Astrocyte (in vitro differentiated cells and primary cell): ENCODE results near the gene GRK6. TPM values are rescaled to one million over a fixed set of nuclear protein-coding genes. Genes with fewer than 3 reads are reported as not detected.
A peak's percentile ranks its signal among the peaks of the same experiment; 100 is the strongest.

Experiments
- DNase-seq: peaks from one replicate; pipeline ENCODE4 v3.0.0-alpha.2; 2010; ENCODE audit warnings: low read depth
- FAIRE-seq: peaks from 2 replicates; lab custom pipeline; 2011; peaks lifted over from hg19 to GRCh38; lab: Jason Lieb, UNC
- H2AFZ ChIP-seq: 2 replicates; pipeline ENCODE4 v1.6.0; 2012; ENCODE audit warnings: low read depth, low read length, inconsistent platforms
- H3K27ac ChIP-seq: 2 replicates; pipeline ENCODE4 v1.5.1; 2011; ENCODE audit warnings: low read depth, low read length, inconsistent platforms
- H3K27me3 ChIP-seq: 2 replicates; pipeline ENCODE4 v1.6.0; 2011; ENCODE audit warnings: low read length, inconsistent platforms; ENCODE audit not compliant: insufficient read depth
- H3K36me3 ChIP-seq: 2 replicates; pipeline ENCODE4 v1.5.1; 2011; ENCODE audit warnings: low read length, inconsistent platforms; ENCODE audit not compliant: insufficient read depth
- H3K4me1 ChIP-seq: 2 replicates; pipeline ENCODE4 v1.5.1; 2011; ENCODE audit warnings: low read length, inconsistent platforms; ENCODE audit not compliant: insufficient read depth
- H3K4me2 ChIP-seq: 2 replicates; pipeline ENCODE4 v1.6.0; 2012; ENCODE audit warnings: low read length, inconsistent platforms
- H3K4me3 ChIP-seq: 2 replicates; pipeline ENCODE4 v1.5.1; 2011; ENCODE audit warnings: low read depth, mild to moderate bottlenecking, low read length, inconsistent platforms; ENCODE audit not compliant: insufficient read depth
- H3K79me2 ChIP-seq: 2 replicates; pipeline ENCODE4 v1.6.0; 2012; ENCODE audit warnings: mild to moderate bottlenecking, low read length, inconsistent platforms; ENCODE audit not compliant: insufficient read depth
- H3K9ac ChIP-seq: 2 replicates; pipeline ENCODE4 v1.6.0; 2012; ENCODE audit warnings: mild to moderate bottlenecking, low read length, inconsistent platforms
- H3K9me3 ChIP-seq: 2 replicates; pipeline ENCODE4 v1.5.1; 2012; ENCODE audit warnings: low read depth, mild to moderate bottlenecking, low read length, inconsistent platforms; ENCODE audit not compliant: insufficient read depth
- H4K20me1 ChIP-seq: 2 replicates; pipeline ENCODE4 v1.6.0; 2012; ENCODE audit warnings: low read length, inconsistent platforms; ENCODE audit not compliant: insufficient read depth
- H3K27ac Mint-ChIP-seq: one replicate; pipeline ENCODE4 v1.8.0; 2021; ENCODE audit warnings: mild to moderate bottlenecking, mixed read lengths; ENCODE audit not compliant: unreplicated experiment
- H3K27me3 Mint-ChIP-seq: one replicate; pipeline ENCODE4 v1.8.0; 2021; ENCODE audit warnings: low read depth, mixed read lengths; ENCODE audit not compliant: unreplicated experiment
- H3K36me3 Mint-ChIP-seq: one replicate; pipeline ENCODE4 v1.8.0; 2021; ENCODE audit warnings: low read depth, mixed read lengths; ENCODE audit not compliant: unreplicated experiment
- H3K4me1 Mint-ChIP-seq: one replicate; pipeline ENCODE4 v1.8.0; 2021; ENCODE audit warnings: low read depth, mixed read lengths; ENCODE audit not compliant: unreplicated experiment
- H3K4me3 Mint-ChIP-seq: one replicate; pipeline ENCODE4 v1.8.0; 2021; ENCODE audit warnings: mild to moderate bottlenecking, moderate library complexity, mixed read lengths; ENCODE audit not compliant: unreplicated experiment
- H3K9me3 Mint-ChIP-seq: one replicate; pipeline ENCODE4 v1.8.0; 2021; ENCODE audit warnings: mild to moderate bottlenecking, mixed read lengths; ENCODE audit not compliant: unreplicated experiment
- EZH2 ChIP-seq: IDR thresholded peaks from 2 replicates; pipeline ENCODE4 v1.6.1; 2012; ENCODE audit warnings: mild to moderate bottlenecking, low read length, inconsistent platforms; ENCODE audit not compliant: insufficient read depth
- total RNA-seq: library from RNA; stranded (reverse); gene quantifications from 2 replicates; pipeline ENCODE4 v1.2.1, GENCODE V29; 2021
- TF ChIP-seq, protein P1 (sequence below): IDR thresholded peaks from 2 replicates; pipeline ENCODE4 v1.5.1; 2011; ENCODE audit warnings: low read depth, mild to moderate bottlenecking, inconsistent platforms, low read length, moderate library complexity; ENCODE audit not compliant: insufficient read depth

The GRK6 gene
- total RNA-seq, 1 donor from 2014 or later, result 25.9 TPM

DNA sequence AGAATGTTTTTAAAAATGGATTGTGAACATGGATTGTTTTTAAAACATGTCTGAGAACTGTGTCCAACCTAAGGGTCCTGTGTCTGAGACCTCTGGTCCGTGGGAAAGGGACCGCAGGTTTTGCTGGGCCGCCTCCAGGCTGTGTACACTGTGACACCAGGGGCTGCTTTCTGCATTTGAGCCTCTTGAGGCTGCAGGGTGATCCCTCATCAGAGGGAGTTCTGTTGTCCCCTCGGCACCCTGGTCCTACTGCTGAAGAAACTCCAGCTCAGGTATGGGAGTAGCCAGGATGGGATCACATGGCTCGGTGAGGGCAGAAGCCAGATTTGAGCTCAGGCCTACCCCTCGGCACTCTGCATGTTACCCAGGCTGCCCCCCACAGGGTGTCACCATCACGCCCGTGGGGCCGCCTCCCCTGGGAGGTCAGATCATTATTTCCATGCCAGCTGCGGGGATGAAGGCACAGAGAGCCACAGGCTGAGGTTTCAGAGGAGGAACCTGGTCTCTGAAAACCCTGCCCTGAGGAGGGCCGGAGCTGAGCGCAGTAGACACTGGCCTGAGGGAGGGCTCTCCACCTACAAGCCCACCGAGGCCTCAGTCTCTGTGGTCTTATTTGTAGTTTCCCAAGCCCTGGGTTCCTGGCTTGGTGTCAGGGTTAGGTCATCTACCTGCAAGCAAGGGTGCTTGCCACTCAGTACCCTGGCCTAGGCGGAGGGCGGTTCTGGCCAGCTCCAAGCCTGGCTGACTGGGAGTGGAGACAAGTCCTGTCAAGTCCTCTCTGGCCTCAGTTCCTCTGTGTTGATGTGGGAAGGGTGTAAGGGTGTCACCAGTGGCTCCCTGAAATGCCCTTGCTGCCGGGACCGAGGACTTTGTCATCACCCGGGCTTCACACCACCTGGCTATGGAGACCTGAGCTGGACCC, 22.9 kb downstream of the GRK6 start:
- H3K36me3 ChIP-seq, result no peaks in the 10 kb centered on the region
- TF ChIP-seq, protein P1, sequence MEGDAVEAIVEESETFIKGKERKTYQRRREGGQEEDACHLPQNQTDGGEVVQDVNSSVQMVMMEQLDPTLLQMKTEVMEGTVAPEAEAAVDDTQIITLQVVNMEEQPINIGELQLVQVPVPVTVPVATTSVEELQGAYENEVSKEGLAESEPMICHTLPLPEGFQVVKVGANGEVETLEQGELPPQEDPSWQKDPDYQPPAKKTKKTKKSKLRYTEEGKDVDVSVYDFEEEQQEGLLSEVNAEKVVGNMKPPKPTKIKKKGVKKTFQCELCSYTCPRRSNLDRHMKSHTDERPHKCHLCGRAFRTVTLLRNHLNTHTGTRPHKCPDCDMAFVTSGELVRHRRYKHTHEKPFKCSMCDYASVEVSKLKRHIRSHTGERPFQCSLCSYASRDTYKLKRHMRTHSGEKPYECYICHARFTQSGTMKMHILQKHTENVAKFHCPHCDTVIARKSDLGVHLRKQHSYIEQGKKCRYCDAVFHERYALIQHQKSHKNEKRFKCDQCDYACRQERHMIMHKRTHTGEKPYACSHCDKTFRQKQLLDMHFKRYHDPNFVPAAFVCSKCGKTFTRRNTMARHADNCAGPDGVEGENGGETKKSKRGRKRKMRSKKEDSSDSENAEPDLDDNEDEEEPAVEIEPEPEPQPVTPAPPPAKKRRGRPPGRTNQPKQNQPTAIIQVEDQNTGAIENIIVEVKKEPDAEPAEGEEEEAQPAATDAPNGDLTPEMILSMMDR, result no peak
- no peak for TF ChIP-seq EZH2
- H3K27me3 ChIP-seq, result no peaks in the 10 kb centered on the region
- FAIRE-seq (no peak), DNase-seq (no peak)
- no peak overlapping the region for H3K4me3 ChIP-seq
- Mint-ChIP-seq H3K27me3 (peaks cover 4% of the 10 kb centered on the region), H3K9me3 (no peaks in the 10 kb centered on the region), H3K4me3 (peak overlapping the region; percentile 34), H3K27ac (no peak overlapping the region), H3K36me3 (peaks cover 4% of the 10 kb centered on the region), H3K4me1 (peaks cover 21% of the 10 kb centered on the region)
- no peaks in the 10 kb centered on the region for H3K79me2 ChIP-seq
- peaks cover 28% of the 10 kb centered on the region for H3K4me1 ChIP-seq
- H3K9me3 ChIP-seq, result no peaks in the 10 kb centered on the region
- H3K9ac ChIP-seq, result no peak overlapping the region
- no peak overlapping the region for H3K4me2 ChIP-seq
- no peak overlapping the region for H2AFZ ChIP-seq
- H4K20me1 ChIP-seq, result peaks cover 56% of the 10 kb centered on the region
- no peak overlapping the region for H3K27ac ChIP-seq

DNA sequence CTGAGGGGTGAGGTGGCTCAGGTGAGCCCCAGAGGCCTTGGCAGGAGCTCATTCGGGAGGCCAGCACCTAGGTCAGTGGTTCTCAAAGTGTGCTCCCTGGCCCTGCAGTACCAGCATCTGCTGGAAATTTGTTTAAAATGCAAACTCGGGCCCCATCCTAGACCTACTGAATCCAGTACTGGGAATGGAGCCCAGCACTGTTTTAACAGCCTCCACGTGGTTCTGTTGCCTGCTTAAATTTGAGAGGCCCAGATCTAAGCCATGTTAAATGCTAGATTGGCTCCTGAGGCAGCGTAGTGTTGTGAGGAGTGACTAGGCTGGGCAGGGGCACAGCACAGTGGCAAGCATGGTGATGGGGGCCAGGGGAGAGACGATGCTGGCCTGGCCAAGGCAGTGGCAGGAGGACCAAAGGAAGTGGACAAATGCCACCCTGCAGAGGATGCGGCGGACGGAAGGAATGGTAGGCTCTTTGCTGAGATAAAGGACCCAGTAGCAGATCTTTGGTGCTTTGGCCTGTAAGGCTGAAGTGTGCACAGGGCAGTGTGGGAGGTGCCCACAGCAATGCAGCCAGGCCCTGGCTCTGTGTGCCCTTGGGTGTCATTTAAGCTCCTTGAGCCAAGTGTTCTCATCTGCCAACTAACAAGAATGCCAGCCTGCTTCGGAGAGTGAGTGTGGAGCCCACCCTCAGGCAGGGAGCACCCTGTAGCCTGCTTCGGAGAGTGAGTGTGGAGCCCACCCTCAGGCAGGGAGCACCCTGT, 24.4 kb downstream of the GRK6 start:
- DNase-seq, result no peak
- peaks cover 4% of the 10 kb centered on the region for H3K27me3 Mint-ChIP-seq
- H3K9me3 ChIP-seq, result no peaks in the 10 kb centered on the region
- no peaks in the 10 kb centered on the region for H3K9me3 Mint-ChIP-seq
- H3K4me1 Mint-ChIP-seq, result peaks cover 16% of the 10 kb centered on the region
- no peaks in the 10 kb centered on the region for H3K36me3 ChIP-seq
- no peak overlapping the region for H3K4me2 ChIP-seq
- H3K79me2 ChIP-seq, result no peaks in the 10 kb centered on the region
- no peak overlapping the region for H3K4me3 Mint-ChIP-seq
- peaks cover 3% of the 10 kb centered on the region for H3K36me3 Mint-ChIP-seq
- TF ChIP-seq, protein P1, result no peak
- no peak for TF ChIP-seq EZH2
- H3K4me1 ChIP-seq, result peaks cover 33% of the 10 kb centered on the region
- peaks cover 60% of the 10 kb centered on the region for H4K20me1 ChIP-seq
- no peak overlapping the region for H3K9ac ChIP-seq
- no peak overlapping the region for H3K4me3 ChIP-seq
- no peaks in the 10 kb centered on the region for H3K27me3 ChIP-seq
- FAIRE-seq, result no peak
- no peak overlapping the region for H3K27ac Mint-ChIP-seq
- no peak overlapping the region for H3K27ac ChIP-seq
- no peak overlapping the region for H2AFZ ChIP-seq
